T47D (cell line): Measurements from ENCODE around the gene TNFRSF11A.

ENCODE experiments used
- DNase-seq, 2 experiments: peaks; one replicate each; pipeline versions ENCODE4 v3.0.0 to v3.0.0-alpha.2; 2011 to 2012; ENCODE audit warnings: low read depth in 1 of 2, low spot score in 1 of 2
- JUND ChIP-seq: IDR thresholded peaks from 2 replicates; pipeline ENCODE4 v1.6.1; 2012; ENCODE audit warnings: low read depth
- in situ Hi-C: cut with HindIII; loops from 2 replicates; pipeline ENCODE4 v1.10.0; 2016; ENCODE audit warnings: low sequenced_read_pairs, low pct_unique_long_range_greater_than_20kb

Gene TNFRSF11A

DNA sequence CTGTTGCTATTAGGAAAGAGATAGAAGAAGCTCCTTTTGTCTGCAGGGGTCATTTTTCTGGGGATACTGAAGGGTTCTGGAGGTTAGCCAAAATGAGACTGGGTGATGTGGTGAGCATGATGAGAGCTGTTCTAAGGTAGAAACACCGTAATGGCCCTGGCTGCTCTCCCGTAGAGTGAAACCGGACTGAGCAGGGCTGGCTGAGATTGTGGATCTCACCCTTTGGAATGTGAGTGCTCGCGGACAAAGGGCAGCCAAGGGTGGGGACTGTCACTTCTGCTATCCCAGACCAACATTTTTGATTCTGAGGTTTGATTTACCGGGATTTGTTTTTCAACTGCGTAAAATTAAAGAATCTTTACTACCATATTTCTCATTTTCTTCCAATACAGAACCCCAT lies 36.2 kb downstream of the TNFRSF11A start:
- DNase-seq = no peak
- no peak for TF ChIP-seq JUND
- in situ Hi-C loops = no loop called here

DNA sequence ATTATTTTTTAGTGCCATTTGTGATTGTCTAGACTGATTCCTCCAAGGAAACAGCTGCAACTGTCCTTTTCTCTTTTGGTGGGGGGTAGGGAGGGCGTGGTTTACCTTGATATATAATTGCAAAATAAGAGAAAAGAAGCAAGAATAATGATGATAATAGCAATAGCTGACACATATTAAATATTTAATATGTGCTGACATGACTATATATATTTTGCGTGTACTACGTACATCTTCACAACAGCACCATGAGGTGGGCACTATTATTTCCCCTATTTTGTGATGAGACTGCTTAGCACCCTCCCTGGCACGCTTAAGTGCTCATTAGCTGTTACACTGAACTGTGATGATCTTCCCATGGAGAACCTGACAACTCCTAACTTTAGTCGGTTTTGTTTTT lies 39.4 kb downstream of the TNFRSF11A start:
- in situ Hi-C loops = no loop called here
- no peak for TF ChIP-seq JUND
- no peak for DNase-seq

DNA sequence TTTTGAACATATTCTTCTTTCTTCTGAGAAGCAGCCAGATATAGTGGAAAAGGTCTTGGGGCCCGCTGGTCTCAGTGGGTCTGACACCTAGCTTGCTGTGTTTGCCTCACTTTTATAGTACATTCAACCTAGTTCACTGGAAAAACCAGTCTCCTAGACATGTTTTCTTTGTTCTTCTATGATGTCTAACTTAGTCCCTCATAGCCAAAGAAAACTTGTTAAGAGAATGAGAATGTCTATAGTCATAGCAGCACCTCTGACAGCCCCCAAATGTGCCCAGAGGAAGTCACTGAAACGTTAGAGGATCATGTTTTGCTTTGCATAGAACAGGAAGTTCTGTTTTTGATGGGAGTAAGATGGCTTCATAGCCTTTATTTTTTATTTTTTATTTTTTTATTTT lies 40.3 kb downstream of the TNFRSF11A start:
- no peak for DNase-seq
- in situ Hi-C loops = no loop called here

DNA sequence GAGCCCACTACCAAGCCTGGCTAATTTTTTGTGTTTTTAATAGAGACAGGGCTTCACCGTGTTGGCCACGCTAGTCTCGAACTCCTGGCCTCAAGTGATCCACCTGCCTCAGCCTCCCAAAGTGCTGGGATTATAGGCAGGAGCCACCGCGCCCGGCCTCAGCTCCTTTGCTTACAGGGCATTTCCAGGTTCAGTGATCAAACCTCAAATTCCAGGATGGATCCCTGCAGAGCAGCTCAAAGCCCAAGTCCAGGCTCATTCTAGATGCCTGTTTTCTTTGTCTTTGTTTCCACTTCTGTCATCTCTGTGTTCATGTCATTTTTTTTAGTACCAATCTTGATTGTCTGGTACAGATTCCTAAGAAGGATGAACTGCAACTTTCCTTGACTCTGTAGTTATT lies 41.9 kb downstream of the TNFRSF11A start:
- in situ Hi-C loops = no loop called here
- no peak for DNase-seq
- no peak for TF ChIP-seq JUND

More for the DNA sequence above, 40.3 kb downstream of the TNFRSF11A start:
- no peak for TF ChIP-seq JUND

DNA sequence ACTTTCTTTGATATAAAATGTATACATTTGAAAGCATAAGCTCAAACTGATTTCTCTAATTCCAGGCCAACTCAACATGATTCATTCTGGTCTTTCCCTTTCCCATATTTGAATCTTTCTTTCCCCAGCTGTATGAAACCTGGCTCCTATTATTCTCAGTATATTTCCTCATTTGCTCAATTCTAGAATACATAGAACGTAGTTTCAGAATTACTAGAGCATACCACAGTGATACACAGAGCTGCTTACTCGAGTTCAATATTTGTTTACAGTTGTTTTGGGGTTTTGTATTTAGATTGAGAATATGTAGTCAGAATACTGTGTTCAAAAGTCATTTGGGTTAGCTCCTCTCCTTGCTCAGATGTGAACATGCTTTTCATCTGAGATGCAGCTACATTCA lies 43.0 kb downstream of the TNFRSF11A start:
- no peak for DNase-seq
- TF ChIP-seq JUND = no peak
- in situ Hi-C loops = no loop called here

DNA sequence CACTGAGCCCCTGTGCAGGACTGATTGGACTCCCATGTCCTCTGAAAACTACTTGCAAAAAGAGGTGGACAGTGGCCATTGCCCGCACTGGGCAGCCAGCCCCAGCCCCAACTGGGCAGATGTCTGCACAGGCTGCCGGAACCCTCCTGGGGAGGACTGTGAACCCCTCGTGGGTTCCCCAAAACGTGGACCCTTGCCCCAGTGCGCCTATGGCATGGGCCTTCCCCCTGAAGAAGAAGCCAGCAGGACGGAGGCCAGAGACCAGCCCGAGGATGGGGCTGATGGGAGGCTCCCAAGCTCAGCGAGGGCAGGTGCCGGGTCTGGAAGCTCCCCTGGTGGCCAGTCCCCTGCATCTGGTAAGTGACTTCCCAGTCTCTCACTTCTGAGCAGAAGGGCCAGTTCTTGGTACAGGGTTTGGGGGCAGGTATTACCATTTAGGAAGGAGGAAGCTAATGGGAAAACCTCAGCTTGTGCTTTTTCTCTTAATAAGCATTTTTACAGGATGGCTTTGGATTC lies 44.1 kb downstream of the TNFRSF11A start:
- no peak for DNase-seq
- no peak for TF ChIP-seq JUND
- in situ Hi-C loops = no loop called here

DNA sequence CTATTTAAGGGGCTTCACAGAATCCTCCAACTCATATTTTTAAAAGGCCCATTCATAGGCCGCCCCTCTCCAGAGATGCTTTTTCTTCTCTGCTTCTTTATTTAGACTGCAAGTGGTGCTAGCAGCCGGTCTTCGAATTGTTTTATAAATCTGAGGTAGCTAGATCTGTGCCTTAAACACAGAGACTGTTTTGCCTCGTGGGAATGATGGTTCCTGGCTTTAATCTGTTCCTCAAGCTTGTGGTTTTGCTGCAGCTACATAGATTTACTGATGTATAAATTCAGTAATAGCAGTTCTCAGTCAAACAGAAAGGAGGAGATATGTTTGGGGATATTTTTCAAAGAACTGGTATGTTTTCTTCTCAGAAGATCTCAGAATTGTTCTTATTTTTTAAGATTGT lies 45.3 kb downstream of the TNFRSF11A start:
- in situ Hi-C loops = no loop called here
- no peak for DNase-seq
- no peak for TF ChIP-seq JUND

DNA sequence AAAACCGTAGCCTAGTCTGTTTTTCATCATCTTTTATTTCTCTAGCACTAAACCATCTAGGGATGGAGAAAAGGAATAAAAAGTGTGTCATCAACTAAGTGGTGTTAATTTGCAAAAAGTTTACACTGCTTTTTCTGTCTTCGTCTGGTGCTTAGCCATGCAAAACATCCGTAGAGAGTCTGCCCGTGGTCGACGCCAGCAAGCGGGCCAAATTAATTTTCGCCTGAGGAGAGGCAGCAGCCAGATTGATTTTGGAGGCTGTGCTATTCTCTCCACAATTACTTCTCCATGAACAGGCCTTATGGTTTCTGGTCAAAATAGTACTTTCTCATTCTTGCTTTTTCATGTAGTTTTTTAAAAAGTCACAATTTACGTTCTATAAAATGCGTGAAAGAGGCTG lies 46.3 kb downstream of the TNFRSF11A start:
- TF ChIP-seq JUND = no peak
- no peak for DNase-seq
- in situ Hi-C loops = no loop called here

DNA sequence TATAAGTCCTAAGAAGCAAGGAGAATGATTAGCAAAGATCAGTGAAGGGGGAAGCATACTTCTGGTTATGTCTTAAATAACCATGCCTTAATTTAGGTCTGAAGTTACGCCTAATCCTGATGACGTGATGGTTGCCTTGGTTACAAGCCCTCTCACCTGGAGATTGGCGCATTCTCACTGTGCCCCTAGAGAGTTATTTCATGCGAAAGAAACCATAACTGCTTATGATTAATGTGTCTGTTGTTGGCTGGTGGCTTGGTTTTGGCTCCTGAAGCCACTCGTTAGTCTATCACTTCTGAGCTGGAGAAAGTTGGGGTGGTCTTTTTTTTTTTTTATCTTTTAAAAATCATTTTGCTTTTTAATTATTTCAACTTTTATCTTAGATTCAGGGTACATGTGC lies 47.0 kb downstream of the TNFRSF11A start:
- in situ Hi-C loops = no loop called here

DNA sequence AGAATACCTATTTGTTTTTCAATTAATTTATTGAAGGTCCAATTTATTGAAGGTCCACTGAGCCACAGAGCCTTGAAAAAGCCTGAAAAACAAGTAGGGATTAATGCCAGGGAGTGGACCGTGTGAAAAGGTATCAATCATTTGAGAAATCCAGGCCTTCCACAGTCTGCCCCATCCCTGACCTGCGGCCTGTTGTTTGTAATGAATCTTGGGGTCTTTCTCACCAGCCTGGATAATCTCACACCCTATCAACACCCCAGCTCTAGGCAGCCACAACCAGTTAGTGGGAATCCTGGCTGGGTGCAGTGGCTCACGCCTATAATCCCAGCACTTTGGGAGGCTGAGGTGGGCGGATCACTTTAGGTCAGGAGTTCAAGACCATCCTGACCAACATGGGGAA lies 47.8 kb downstream of the TNFRSF11A start:
- DNase-seq = no peak
- in situ Hi-C loops = no loop called here

More for the DNA sequence above, 47.0 kb downstream of the TNFRSF11A start:
- DNase-seq = no peak
- no peak for TF ChIP-seq JUND

DNA sequence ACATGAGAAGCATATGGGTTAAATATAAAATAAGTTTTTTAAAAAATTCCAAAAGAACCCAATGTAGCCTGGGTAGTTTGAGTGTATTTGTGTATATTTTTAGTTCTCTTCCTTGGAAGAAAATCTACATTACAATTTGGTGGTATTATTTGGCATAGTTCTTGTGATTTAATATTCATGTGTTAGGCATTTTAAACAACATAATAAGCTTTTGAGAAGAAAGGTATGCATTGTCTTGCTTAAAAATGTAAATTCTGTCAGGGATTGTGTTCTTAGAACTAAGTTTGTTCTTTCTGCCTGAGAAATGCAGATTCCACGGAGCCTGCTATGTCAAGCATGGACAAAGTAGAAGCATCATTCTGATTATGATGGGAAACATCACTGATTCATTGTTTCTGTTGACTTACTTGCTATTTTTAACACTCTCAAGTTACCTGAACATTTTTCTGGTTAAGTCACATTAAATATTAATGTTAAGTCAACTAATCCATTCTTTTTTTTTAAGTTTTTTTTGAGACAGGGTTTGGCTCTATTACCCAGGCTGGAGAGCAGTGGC lies 49.4 kb downstream of the TNFRSF11A start:
- TF ChIP-seq JUND = no peak
- no peak for DNase-seq
- in situ Hi-C loops = no loop called here

More for the DNA sequence above, 47.8 kb downstream of the TNFRSF11A start:
- no peak for TF ChIP-seq JUND

DNA sequence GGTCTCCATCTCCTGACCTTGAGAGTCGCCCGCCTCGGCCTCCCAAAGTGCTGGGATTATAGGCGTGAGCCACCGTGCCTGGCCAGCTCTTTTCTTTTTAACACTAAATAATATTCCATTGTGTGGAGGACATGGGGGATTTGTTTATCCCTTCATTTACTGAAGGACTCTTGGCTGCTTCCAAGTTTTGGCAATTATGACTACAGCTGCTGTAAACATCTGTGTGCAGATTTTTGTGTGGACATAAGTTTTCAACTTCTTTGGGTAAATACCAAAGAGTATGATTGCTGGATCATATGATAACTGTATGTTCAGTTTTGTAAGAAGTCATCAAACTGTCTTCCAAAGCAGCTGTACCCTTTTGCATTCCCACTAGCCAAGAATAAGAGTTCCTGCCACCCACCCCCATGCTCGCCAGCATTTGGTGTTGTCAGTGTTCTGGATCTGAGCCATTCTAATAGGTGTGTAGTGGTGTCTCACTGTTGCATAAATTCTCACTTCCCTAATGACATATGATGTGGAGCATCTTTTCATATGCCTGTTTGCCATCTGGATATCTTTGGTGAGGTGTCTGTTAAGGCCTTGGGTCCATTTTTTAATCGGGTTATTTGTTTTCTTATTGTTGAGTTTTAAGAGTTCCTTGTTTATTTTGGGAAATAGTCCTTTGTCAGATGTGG lies 52.2 kb downstream of the TNFRSF11A start:
- in situ Hi-C loops = no loop called here
- no peak for TF ChIP-seq JUND
- no peak for DNase-seq

DNA sequence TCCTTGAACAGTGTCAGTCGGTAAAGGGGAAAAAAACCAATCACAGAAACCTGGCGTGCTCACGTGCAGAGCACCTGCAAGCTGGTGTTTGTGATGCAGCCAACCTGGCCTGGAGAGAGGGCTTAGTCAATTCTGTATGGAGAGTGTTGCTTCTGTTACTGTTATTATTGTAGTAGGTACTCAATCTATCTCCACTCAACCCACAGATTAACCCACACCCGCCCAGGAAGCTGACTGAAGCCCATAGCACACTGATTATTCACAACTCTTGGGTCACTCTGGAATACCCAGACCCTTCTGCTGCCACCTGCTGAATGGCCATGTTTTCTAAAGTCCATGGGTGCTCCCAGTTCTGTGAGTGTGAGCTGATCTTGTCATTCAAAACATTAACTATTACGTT lies 53.9 kb downstream of the TNFRSF11A start:
- TF ChIP-seq JUND = no peak
- DNase-seq = no peak
- in situ Hi-C loops = no loop called here

DNA sequence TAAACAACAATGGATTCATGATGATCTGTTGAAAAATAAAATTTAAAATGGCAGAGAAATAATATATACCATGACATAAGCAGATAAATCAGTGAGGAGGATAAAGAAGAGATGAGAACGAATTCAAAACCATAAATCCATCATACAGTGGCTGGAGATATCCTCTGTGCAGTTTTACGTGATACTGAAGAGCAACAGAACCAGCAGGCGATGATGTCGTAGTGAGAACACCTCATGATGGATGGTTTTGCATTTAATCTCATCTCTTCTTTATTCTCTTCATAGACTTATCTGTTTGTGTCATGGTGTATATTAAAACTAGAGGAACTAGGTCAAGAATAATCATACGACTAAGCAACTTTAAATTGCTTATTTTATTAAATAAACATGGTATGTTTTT lies 56.3 kb downstream of the TNFRSF11A start:
- in situ Hi-C loops = no loop called here
- TF ChIP-seq JUND = no peak
- DNase-seq = no peak
